Activated CD8-positive, alpha-beta memory T cell treated with anti-CD3 and anti-CD28 coated beads, Interleukin-2, amount 50 U/mL, for 4 hours (primary cell): ENCODE data around the gene CEP20.

ENCODE experiments used
- DNase-seq: peaks from one replicate; pipeline ENCODE4 v3.0.0-alpha.2; 2020

The CEP20 gene

DNA sequence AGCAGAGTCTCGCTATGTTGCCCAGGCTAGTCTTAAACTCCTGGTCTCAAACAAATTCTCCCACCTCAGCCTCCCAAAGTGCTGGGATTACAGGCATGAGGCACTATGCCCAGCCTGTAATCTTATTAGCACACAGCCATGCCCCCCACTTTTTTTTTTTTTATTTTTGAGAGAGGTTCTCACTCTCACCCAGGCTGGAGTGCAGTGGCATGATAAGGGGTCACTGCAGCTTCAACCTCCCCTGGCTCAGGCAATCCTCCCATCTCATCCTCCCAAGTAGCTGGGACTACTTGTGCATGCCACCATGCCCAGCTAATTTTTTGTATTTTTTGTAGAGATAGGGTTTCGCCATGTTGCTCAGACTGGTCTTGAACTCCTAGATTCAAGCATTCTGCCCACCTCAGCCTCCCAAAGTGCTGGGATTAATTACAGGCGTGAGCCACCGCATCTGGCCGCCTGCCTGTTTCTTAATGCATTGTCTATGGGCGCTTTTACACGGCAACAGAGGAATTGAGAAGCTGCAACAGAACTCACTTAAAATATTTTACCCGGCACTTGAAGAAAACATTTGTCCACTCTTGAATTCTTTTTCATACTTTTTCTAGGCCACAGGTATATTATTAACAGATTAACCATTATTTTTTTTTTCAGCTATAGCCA lies 8.8 kb upstream of the CEP20 start:
- DNase-seq, result no peak

DNA sequence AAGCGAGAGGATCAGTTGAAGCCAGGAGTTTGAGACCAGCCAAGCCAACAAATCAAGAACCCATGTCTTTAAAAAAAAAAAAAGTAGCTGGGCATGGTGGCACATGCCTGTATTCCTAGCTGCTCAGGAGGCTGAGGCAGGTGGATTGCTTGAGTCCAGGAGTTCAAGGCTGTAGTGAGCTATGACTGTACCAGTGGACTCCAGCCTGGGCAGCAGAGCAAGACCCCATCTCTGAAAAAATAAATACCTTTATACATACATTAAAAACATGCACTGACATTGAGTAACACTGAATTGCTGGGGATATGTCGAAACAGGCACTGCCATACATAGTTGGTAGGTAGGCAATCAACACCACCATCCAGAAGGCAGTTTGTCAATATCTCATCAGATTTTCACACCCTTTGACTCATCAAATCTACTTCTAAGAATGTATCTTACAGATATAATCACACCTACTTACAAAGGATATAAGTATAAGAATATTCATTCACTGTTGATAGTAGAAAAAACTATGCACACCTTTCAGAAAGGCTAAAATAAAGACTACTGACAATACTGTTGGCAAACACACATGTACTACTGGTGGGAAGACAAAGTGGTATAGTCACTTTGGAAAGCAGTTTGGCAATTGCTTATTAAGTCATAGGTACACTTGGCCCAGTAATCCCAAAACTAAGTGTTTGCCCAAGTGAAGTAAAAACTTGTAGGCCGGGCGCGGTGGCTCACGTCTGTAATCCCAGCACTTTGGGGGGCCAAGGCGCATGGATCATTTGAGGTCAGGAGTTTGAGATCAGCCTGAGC lies 6.4 kb upstream of the CEP20 start:
- no peak for DNase-seq

DNA sequence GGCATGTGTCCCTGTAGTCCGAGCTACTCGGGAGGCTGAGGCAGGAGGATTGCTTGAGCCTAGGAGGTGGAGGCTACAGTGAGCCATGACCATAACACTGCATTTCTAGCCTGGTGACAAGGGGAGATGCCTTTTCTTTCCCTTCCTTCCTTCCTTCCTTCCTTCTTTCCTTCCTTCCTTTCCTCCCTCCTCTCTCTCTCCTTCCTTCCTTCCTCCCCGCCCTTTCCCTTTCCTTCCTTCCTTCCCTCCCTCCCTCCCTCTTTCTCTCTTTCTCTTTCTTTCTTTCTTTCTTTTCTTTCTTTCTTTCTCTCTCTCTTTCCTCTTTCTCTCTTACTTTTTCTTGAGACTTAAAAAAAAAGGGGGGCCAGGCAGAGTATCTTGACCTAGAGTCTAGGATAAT lies 3.1 kb upstream of the CEP20 start:
- no peak for DNase-seq

DNA sequence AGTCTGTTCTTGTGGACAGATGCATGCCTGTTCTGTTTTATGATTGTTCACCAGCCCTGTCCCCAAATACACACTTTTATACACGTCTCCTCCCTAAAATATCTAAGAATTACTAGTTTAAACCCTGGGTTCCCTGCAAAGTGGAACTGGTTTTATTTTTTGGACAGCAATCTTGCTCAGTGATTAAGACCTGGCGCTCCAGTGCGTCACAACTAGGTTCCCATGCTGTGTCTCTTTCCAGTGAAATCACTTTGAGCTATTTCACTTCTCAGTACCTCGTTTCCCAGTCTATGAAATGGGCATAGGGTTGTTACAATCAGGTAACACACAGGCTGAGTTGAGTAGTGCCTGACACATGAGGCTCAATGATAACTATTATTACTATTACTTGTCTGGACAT lies 1.1 kb downstream of the CEP20 start:
- no peak for DNase-seq

DNA sequence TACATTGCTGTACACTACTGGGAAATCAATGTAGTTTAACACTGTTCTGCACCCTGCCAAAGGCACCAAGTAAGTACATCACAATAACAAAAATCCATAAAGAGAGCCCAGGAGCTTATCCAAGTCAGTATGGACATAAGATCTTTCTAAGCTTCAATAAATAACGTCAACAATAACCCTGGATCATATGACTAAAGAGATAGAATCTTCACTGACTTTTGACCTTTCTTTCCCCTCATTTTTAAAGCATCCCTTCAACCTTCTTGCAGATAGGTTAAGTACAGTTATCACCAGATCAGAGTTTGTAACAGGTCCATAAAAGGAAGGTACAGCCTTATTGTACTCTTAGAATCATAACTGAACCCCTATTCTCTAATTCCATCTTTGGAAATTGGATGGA lies 2.3 kb downstream of the CEP20 start:
- DNase-seq, result no peak

DNA sequence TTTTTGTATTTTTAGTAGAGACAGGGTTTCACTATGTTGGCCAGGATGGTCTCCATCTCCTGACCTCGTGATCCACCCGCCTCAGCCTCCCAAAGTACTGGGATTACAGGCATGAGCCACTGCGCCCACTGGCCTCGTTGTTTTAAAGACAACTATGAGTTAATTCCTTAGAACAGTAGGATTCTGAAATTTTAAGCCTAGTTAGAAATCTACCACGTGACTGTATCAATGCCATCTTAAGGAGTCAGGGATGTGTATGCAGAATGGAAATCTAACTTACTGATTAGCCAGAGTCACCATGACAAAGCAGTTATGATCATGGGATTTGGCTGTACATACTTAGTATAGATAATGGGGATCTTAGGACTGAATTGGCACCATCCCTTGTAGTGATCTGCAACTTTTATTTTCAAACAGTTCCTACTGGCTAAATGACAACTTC lies 2.8 kb downstream of the CEP20 start:
- no peak for DNase-seq

DNA sequence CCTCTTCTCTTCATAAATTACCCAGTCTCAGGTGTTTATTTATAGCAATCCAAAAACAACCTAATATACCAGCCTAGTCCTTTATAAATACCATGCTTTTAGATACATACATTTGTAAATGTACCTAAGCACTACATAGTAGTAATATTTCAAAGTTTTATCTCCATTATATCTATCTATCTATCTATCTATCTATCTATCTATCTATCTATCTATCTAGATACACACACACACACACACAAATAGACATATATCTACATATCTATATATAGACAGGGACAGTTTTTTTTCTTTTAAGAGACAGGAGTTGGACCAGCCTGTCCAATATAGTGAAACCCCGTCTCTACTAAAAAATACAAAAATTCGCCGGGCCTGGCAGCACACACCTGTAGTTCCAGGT lies 5.8 kb downstream of the CEP20 start:
- no peak for DNase-seq

DNA sequence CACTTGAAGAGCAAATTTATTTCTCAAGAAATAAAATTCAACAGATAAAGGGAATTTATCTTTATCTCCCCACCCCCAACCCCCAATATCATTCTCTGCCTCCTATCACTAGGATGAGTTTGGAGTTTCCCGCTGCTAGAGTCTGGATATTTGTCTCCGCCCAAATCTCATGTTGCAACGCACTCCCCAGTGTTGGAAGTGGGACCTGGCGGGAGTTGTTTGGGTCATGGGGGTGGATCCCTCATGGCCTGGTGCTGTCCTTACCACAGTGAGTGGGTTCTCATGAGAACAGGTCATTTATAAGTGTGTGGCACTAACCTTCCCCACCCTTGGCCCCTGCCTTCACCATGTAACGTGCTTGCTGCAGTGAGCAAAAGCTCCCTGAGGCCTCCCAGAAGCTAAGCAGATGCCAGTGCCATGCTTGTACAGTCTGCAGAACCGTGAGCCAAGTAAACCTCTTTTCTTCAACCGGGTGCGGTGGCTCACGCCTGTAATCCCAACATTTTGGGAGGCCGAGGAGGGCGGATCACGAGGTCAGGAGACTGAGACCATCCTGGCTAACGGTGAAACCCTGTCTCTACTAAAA lies 6.5 kb downstream of the CEP20 start:
- no peak for DNase-seq

DNA sequence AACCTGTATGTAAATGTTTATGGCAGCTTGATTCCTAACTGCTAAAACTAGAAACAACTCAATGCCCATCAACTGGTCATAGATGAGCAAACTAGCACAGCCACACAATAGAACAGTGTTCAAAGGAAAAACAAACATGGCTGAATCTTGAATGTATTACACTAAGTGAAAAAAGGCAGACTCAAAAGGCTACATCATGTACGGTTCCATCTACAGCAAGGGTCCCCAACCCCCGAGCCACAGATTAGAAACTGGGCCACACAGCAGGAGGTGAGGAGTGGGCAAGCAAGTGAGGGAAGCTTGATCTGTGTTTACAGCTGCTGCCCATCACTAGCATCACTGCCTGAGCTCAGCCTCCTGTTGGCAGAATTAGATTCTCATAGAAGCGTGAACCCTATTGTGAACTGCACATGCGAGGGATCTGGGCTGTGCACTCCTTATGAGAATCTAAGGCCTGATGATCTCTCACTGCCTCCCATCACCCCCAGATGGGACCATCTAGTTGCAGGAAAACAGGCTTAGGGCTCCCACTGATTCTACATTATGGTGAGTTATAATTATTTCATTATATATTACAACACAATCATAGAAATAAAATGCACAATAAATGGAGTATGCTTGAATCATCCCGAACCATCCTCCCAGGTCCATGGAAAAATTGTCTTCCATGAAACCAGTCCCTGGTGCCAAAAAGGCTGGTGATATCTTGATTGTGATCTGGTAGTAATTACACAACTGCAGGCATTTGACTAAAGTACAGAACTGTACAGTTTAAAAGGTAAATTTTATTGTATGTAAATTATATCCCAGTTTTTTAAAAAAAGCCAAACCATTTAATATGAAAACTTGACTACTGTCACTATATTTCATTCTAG lies 7.7 kb downstream of the CEP20 start:
- DNase-seq, result no peak

DNA sequence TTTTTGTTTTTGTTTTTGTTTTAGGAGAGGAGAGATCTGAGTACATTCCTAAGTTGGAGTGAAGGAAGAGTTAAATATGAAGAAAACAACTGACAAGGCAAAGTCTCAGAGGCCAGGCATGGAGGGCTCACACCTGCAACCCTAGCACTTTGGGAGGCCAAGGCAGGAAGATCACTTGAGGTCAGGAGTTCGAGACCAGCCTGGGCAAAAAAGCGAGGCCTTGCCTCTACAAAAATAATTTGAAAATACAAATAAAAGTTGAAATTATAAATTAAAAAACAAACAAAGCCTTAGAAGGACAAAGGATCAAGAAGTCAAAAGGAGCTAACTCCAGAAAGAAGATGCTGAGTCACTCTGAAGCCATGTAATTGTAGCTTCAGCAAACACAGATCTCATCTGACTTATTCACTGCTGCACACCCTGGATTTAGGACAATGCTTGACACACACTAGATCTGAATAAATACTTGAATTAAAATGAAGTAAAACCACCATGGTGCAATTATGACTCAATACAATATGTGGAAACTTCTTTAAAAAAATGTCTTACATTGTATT lies 9.1 kb downstream of the CEP20 start:
- no peak for DNase-seq

DNA sequence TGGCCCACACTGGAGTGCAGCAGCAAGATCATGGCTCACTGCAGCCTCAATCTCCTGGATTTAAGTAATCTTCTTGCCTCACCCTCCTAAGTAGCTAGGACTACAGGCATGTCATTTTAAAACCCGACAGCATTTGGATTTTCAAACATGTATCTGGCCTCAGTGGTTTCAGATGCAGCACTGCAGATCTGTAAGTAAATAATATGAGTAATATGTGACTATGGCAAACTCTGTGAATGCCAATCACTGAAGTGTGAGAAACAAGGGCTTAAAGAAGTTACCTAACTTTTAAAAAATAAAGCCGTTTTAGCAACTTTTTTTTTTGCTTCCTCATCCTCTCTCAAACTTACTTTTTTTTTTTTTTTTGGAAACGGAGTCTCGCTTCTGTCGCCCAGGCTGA lies 11.9 kb downstream of the CEP20 start:
- DNase-seq, result no peak

DNA sequence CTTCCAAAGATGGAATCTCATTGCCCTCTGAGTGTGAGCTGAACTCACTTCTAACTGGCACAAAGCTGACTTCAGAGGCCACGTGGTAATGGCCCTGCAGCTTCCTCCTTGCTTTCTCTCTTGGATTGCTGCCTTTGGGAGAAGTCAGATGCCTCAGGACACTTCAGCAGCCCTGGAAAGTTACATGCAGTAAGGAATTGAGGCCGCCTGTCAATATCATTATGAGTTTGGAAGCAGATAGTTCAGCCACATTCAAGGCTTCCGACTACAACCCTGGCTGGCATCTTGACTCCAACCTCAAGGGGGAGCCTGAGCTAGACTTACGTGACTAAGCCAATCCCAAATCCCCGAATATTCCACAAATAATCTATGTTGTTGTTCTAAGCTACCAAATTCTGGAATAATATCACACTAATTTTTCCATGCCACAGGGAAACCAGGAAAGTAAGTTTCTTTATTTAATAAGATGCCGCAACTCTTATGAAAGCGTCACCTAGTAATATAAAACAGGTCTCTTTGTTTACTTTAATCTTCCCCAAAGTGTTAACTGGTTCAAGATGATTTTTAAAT lies 13.6 kb downstream of the CEP20 start:
- no peak for DNase-seq

DNA sequence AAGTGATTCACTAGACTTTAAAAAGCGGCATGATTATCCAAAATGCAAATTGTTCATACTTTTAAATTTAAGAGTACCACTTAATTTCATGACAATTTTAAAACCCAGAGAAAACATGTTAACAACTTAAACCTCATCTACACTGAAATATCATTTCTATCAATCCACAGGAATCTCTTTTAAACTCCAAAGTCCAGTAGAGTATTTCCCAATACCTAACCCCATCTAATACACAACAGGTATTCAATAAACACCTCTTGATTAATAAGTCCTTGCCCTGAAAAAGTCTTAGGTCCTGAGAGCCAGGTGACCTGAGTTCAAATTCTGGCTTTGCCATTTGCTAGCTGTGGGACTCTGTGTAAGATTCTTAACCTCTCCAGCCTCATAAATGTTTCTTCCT lies 14.7 kb downstream of the CEP20 start:
- DNase-seq, result no peak

DNA sequence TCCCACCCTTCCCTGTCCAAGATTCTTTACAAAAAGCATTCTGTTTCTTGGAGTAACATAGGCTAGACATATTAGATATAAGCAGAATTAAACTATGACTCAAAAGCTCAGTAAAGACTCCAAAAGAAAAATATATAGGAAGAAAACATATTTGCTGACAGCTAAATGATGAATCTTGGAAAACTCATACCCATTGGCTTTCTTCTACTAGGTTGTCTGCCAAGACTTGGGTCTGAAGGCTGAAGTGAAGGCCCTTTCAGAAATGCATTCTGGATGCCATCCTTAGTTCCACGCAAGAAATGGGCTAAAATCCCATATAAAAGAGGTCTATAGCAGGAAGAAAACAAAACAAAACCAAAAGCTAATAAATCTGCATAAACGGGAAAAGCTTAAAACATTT lies 15.1 kb downstream of the CEP20 start:
- no peak for DNase-seq

DNA sequence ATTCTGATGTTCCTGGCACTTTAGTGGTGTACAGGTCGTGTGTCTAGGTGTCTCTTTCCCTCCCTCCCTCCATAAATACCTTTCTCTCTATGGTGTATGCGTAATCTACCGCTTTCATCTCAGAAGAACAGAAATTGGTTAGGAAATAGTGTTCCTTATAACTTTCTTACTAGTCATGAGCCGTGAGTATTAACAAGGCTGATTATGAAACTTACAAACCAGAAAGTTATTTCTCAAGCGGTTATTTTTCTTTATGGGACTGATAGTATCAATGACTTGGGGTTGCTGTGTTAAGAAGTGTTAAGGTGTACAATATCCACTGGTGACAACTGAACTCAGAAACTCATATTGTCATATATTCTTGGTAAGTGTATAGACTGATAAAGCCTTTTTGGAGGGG lies 18.4 kb downstream of the CEP20 start:
- no peak for DNase-seq

DNA sequence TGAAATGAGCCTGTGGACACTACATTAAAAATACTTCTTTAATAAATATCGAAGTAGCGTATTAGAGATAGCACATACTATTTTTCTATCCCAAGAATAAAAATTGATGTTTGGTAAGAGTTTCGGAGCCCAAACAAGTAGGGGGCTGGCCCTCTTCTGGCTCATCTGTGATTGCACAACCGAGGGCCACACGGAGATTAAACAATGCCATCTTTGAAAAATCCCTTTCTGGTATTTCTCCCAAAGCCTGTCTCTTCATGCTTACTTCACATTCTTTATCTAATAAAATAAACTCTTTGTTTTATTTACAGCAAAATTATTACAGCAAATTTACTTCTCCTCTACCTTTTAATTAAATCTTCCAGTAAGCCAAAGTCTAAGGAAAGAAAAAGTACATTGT lies 22.0 kb downstream of the CEP20 start:
- no peak for DNase-seq

DNA sequence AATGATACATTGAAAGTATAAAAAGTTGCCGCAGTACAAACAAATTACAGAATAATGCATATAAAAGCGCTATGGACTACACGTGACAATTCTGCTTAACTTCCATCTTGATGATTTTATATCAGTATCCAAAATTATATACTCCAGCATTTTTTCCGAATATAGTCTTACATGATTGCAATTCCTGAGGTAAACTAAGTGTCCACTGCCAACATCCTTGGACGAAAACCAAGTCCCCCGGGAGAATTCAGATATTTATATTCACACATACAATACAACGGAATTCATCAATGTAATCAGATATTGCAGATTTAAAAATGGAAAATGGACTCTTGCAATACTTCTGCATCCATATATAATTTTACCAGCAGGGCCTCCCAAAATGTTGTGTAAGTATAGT lies 22.7 kb downstream of the CEP20 start:
- no peak for DNase-seq

DNA sequence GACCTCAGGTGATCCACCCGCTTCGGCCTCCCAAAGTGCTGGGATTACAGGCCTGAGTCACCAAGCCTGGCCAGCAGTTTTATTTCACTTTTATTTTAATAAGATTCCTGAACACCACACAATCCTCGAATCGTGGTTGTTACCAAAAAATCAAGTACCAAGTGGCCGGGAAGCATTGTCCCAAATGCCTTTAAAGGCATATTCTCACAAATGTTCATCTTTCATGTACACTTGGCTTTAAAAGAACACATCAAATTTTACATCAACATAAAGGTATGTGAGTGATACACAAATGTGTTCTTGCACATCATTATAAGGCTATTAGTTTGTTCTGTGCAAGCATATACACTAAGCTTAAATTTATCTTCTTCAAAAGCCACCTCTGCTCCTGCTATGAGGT lies 23.5 kb downstream of the CEP20 start:
- DNase-seq, result no peak

DNA sequence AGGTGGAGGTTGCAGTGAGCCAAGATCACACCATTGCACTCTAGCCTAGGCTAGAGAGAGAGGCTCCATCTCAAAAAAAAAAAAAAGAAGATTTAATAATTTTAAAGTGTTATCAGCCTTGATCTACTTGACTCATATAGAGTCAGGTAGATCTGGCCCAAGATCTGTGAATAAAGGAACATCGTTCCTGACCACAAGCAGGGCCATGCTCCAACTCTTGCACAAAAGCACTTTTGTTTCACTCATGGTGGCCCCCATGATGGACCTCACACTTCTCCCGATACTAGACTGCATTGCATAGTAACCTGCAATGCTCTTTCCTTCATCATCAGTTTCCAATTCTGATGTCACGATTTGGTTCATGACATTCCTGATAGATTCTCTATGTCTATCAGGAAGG lies 26.4 kb downstream of the CEP20 start:
- DNase-seq, result no peak

DNA sequence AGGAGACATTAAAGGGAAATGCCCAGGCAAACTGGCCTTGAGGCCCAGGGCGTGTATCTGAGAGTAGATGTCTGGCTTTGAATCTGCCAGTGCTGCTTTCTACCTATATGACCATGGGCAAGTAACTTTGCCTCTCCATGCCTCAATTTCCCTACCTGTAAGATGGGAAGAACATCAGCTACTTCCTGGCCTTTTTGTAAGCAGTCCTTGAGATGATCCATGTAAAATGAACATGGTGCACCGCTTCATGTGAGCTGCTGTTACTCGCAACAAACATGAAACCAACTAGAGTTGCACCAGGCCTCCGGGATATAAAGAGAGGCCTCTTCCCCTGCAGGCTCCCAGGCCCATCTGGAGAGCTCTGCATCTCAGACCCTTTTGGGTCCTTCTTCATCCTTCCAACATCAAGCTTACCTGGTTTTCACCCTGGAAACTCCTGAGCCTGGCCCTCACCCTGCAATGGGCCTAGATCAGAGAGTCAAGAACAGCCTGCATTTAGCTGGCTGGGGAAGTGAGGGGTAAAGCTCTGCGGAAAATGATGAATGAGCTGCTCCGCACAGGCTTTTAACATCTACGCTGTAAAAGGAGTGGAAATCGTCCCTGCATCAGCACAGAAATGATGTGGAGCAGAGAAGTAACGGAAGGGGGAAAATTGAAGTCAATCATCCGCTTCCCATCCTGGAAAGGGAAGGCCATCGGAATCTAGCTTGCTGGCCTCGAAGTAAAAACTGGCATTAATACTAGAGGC lies 29.3 kb downstream of the CEP20 start:
- DNase-seq, result no peak

DNA sequence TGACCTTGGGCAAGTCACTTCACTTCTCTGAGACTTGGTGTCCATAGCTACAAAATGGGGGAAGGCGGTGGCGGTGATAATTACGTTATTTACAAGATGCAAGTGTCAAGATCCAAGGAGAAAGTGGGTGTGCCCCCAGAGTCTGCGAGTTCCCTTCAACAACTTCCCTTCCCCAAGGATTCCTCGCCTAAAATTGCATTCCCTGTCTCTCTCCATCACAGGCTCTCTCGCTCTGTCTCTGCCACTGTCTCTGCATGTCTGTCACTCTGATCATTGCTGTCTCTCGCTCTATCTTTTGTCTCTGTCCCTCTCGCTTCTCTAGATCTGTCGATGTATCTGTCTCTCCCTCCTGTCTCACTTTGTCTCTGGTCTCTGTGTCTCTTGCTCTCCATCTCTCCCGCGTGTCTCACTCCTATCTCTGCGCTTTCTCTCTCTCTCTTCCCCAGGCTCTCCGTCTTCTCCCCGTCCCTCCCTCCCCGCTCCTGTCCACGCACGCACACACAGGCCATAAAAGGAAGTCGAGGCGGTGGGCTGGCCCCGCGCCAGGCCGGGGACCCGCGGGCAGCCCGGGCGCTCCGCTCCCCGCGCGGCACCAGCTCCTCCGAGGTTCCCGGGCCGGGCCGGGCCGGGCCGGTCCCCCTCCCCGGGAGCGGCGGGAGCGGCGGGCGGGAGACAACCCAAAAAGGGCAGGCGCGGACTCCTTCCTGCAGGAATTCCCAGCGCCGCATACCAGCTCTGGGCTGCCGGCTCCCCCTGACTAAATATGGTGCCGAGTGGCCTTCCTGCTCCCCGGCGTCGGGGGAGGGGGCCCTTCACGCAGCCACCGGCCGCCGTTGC lies 30.5 kb downstream of the CEP20 start:
- DNase-seq, result no peak
